Liver (tissue), 9 donors: ENCODE data around the gene RTN4RL2. TPM values are rescaled to one million over a fixed set of nuclear protein-coding genes. Genes with fewer than 3 reads are reported as not detected.

Source experiments
- DNase-seq: peaks from one replicate; pipeline ENCODE4 v3.0.0-alpha.2; 2017; ENCODE audit warnings: low spot score
- H3K27ac ChIP-seq, 2 donors: one replicate each; pipeline ENCODE4 v1.7.0; 2013; ENCODE audit warnings: inconsistent platforms in 2 of 2, low read length in 2 of 2, control low read depth in 1 of 2, low read depth in 1 of 2, mild to moderate bottlenecking in 1 of 2
- H3K27me3 ChIP-seq, 4 donors: one replicate each; pipeline versions ENCODE4 v1.6.1 to v1.7.0; 2013; ENCODE audit warnings: low read length in 3 of 4, inconsistent platforms in 1 of 4, mild to moderate bottlenecking in 1 of 4, moderate library complexity in 1 of 4; ENCODE audit not compliant: control insufficient read depth in 4 of 4, insufficient read depth in 4 of 4
- H3K36me3 ChIP-seq, 4 donors: one replicate each; pipeline versions ENCODE4 v1.6.1 to v1.7.0; 2013; ENCODE audit warnings: low read length in 3 of 4, mild to moderate bottlenecking in 3 of 4, low read depth in 1 of 4, moderate library complexity in 1 of 4; ENCODE audit not compliant: control insufficient read depth in 4 of 4, insufficient read depth in 3 of 4
- H3K4me1 ChIP-seq, 4 donors: one replicate each; pipeline versions ENCODE4 v1.6.1 to v1.7.0; 2013; ENCODE audit warnings: low read length in 3 of 4, mild to moderate bottlenecking in 3 of 4, moderate library complexity in 1 of 4; ENCODE audit not compliant: control insufficient read depth in 4 of 4, insufficient read depth in 4 of 4
- H3K4me3 ChIP-seq, 3 donors: one replicate each; pipeline versions ENCODE4 v1.6.1 to v1.7.0; 2013; ENCODE audit warnings: low read length in 3 of 3, control low read depth in 1 of 3, low read depth in 1 of 3, mild to moderate bottlenecking in 1 of 3
- H3K9ac ChIP-seq, 2 donors: one replicate each; pipeline ENCODE4 v1.7.0; 2013; ENCODE audit warnings: low read length in 2 of 2, mild to moderate bottlenecking in 2 of 2, moderate library complexity in 2 of 2, control low read depth in 1 of 2, low read depth in 1 of 2
- H3K9me3 ChIP-seq, 4 donors: one replicate each; pipeline versions ENCODE4 v1.6.1 to v1.7.0; 2013; ENCODE audit warnings: low read length in 3 of 4; ENCODE audit not compliant: control insufficient read depth in 4 of 4
- CTCF ChIP-seq: fragments of 150-350 bp; IDR thresholded peaks from 2 replicates; pipeline ENCODE4 v1.5.1; 2017; ENCODE audit warnings: improper control_type of control experiment, low read depth, low read length; ENCODE audit not compliant: missing input control
- EGR1 ChIP-seq, 2 donors: IDR thresholded peaks; 2 replicates each; pipeline ENCODE4 v1.6.1; 2016 to 2018; ENCODE audit warnings: antibody characterized with exemption in 2 of 2, low read depth in 2 of 2
- FOXA1 ChIP-seq: IDR thresholded peaks from 2 replicates; pipeline ENCODE4 v1.6.1; 2016; ENCODE audit warnings: antibody characterized with exemption
- FOXA2 ChIP-seq: IDR thresholded peaks from 2 replicates; pipeline ENCODE4 v1.6.1; 2016; ENCODE audit warnings: antibody characterized with exemption
- GABPA ChIP-seq, 2 donors: IDR thresholded peaks in 1 of 2; conservative IDR thresholded peaks in 1 of 2; 2 replicates each; pipeline ENCODE4 v1.6.1; 2016; ENCODE audit warnings: antibody characterized with exemption in 2 of 2, mild to moderate bottlenecking in 1 of 2, moderate library complexity in 1 of 2
- HNF4A ChIP-seq, 2 donors: conservative IDR thresholded peaks; 2 replicates each; pipeline ENCODE4 v1.6.1; 2016; ENCODE audit warnings: antibody characterized with exemption in 2 of 2, mild to moderate bottlenecking in 2 of 2
- HNF4G ChIP-seq: IDR thresholded peaks from 2 replicates; pipeline ENCODE4 v1.6.1; 2016; ENCODE audit warnings: antibody characterized with exemption
- JUND ChIP-seq, 2 donors: IDR thresholded peaks; 2 replicates each; pipeline ENCODE4 v1.6.1; 2016; ENCODE audit warnings: antibody characterized with exemption in 2 of 2
- NR2F2 ChIP-seq: IDR thresholded peaks from 2 replicates; pipeline ENCODE4 v1.6.1; 2016; ENCODE audit warnings: antibody characterized with exemption
- RAD21 ChIP-seq, 2 donors: IDR thresholded peaks; 2 replicates each; pipeline ENCODE4 v1.6.1; 2016; ENCODE audit warnings: antibody characterized with exemption in 2 of 2, mild to moderate bottlenecking in 2 of 2
- RXRA ChIP-seq, 2 donors: IDR thresholded peaks; 2 replicates each; pipeline ENCODE4 v1.6.1; 2017 to 2018; ENCODE audit warnings: antibody characterized with exemption in 2 of 2, mild to moderate bottlenecking in 1 of 2
- SP1 ChIP-seq: IDR thresholded peaks from 2 replicates; pipeline ENCODE4 v1.6.1; 2018; ENCODE audit warnings: antibody characterized with exemption, mild to moderate bottlenecking
- TAF1 ChIP-seq: conservative IDR thresholded peaks from 2 replicates; pipeline ENCODE4 v1.6.1; 2016; ENCODE audit warnings: antibody characterized with exemption, mild to moderate bottlenecking
- YY1 ChIP-seq: IDR thresholded peaks from 2 replicates; pipeline ENCODE4 v1.6.1; 2016; ENCODE audit warnings: antibody characterized with exemption, mild to moderate bottlenecking
- ZBTB33 ChIP-seq: IDR thresholded peaks from 2 replicates; pipeline ENCODE4 v1.6.1; 2016; ENCODE audit warnings: antibody characterized with exemption
- WGBS: extraction: QIAGEN DNeasy Blood & Tissue Kit; methylation state at CpG from one replicate; pipeline ENCODE4 v1.1.7; 2013; 5-methylcytosine and 5-hydroxymethylcytosine counted together
- polyA plus RNA-seq, 2 donors: library from polyadenylated mRNA; stranded (reverse) in 1 of 2; unstranded in 1 of 2; fragments of 200-250 nt in 1 of 2; fragments of >200 nt in 1 of 2; fragmentation: Nextera tagmentation in 1 of 2; extraction: Ambion mirVana in 1 of 2; gene quantifications; one replicate each; pipeline versions ENCODE4 v1.2.1 to v1.2.3, GENCODE V29; 2013 to 2015
- total RNA-seq, 2 donors: library from RNA; depleted of rRNA; stranded (reverse); fragments of >200 nt; gene quantifications; one replicate each; pipeline ENCODE4 v1.2.3, GENCODE V29; 2014
- TF ChIP-seq, protein P1 (sequence below): IDR thresholded peaks from 2 replicates; pipeline ENCODE4 v1.6.1; 2016; ENCODE audit warnings: antibody characterized with exemption, mild to moderate bottlenecking
- TF ChIP-seq, protein P2 (sequence below): IDR thresholded peaks from 2 replicates; pipeline ENCODE4 v1.6.1; 2016; ENCODE audit warnings: antibody characterized with exemption
- TF ChIP-seq, protein P3 (sequence below): IDR thresholded peaks from 2 replicates; pipeline ENCODE4 v1.6.1; 2016; ENCODE audit warnings: antibody characterized with exemption
- donor health status: healthy.
- donor health status: healthy.
- donor health status: healthy.
- donor health status: healthy.
- donor health status: healthy.

Gene RTN4RL2
- total and polyA plus RNA-seq, 4 donors = 0.75 to 18.1 (median 3.2) TPM

- H3K36me3 ChIP-seq = no peaks in the 10 kb centered on the region
- H3K9me3 ChIP-seq = no peaks in the 10 kb centered on the region
- no peaks in the 10 kb centered on the region for H3K27me3 ChIP-seq
- no peak for DNase-seq
- H3K4me3 ChIP-seq = no peak overlapping the region
- peaks cover 10 to 42% (median 23%) of the 10 kb centered on the region in 4 donors for H3K4me1 ChIP-seq
- TF ChIP-seq FOXA2 (no peak), SP1 (no peak), CTCF (no peak), ZBTB33 (no peak), HNF4A (conservative IDR thresholded peaks at IDR 0.05) (no peak), NR2F2 (no peak), YY1 (no peak), RXRA (IDR thresholded peaks at IDR 0.05) (no peak), JUND (IDR thresholded peaks at IDR 0.05) (no peak), RAD21 (IDR thresholded peaks at IDR 0.05) (no peak), GABPA (IDR thresholded peaks at IDR 0.05 in 1 of 2, conservative IDR thresholded peaks at IDR 0.05 in 1 of 2) (no peak), EGR1 (IDR thresholded peaks at IDR 0.05; ENCODE audit: low read depth in 2 of 2) (no peak), TAF1 (no peak), FOXA1 (no peak), HNF4G (no peak)
- TF ChIP-seq, protein P1, sequence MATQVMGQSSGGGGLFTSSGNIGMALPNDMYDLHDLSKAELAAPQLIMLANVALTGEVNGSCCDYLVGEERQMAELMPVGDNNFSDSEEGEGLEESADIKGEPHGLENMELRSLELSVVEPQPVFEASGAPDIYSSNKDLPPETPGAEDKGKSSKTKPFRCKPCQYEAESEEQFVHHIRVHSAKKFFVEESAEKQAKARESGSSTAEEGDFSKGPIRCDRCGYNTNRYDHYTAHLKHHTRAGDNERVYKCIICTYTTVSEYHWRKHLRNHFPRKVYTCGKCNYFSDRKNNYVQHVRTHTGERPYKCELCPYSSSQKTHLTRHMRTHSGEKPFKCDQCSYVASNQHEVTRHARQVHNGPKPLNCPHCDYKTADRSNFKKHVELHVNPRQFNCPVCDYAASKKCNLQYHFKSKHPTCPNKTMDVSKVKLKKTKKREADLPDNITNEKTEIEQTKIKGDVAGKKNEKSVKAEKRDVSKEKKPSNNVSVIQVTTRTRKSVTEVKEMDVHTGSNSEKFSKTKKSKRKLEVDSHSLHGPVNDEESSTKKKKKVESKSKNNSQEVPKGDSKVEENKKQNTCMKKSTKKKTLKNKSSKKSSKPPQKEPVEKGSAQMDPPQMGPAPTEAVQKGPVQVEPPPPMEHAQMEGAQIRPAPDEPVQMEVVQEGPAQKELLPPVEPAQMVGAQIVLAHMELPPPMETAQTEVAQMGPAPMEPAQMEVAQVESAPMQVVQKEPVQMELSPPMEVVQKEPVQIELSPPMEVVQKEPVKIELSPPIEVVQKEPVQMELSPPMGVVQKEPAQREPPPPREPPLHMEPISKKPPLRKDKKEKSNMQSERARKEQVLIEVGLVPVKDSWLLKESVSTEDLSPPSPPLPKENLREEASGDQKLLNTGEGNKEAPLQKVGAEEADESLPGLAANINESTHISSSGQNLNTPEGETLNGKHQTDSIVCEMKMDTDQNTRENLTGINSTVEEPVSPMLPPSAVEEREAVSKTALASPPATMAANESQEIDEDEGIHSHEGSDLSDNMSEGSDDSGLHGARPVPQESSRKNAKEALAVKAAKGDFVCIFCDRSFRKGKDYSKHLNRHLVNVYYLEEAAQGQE = no peak
- TF ChIP-seq, protein P2, sequence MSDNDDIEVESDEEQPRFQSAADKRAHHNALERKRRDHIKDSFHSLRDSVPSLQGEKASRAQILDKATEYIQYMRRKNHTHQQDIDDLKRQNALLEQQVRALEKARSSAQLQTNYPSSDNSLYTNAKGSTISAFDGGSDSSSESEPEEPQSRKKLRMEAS = no peak
- TF ChIP-seq, protein P3, sequence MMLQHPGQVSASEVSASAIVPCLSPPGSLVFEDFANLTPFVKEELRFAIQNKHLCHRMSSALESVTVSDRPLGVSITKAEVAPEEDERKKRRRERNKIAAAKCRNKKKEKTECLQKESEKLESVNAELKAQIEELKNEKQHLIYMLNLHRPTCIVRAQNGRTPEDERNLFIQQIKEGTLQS = no peak
- no peak overlapping the region for H3K9ac ChIP-seq
- peak overlapping the region; percentile 79 to 91 for H3K27ac ChIP-seq
- WGBS = 80% methylated on average over 6 of the region's 6 CpGs
These were observed 20.5 kb upstream of the RTN4RL2 start for GRCh38 chr11:57439786-57440185.
